GM21423 (cell line): Measurements from ENCODE around the gene LPCAT1.
"Not testable (repeated sequence)": the region's sequence is repeated elsewhere in the genome, so short reads cannot be mapped to it uniquely, and the experiment has no call there.

Experiments used
- ATAC-seq: cut with Tn5 transposase; IDR thresholded peaks from one replicate; pipeline ENCODE4 v1.9.1; 2021; ENCODE audit warnings: mild to moderate bottlenecking, moderate library complexity; ENCODE audit not compliant: unreplicated experiment

The LPCAT1 gene

DNA sequence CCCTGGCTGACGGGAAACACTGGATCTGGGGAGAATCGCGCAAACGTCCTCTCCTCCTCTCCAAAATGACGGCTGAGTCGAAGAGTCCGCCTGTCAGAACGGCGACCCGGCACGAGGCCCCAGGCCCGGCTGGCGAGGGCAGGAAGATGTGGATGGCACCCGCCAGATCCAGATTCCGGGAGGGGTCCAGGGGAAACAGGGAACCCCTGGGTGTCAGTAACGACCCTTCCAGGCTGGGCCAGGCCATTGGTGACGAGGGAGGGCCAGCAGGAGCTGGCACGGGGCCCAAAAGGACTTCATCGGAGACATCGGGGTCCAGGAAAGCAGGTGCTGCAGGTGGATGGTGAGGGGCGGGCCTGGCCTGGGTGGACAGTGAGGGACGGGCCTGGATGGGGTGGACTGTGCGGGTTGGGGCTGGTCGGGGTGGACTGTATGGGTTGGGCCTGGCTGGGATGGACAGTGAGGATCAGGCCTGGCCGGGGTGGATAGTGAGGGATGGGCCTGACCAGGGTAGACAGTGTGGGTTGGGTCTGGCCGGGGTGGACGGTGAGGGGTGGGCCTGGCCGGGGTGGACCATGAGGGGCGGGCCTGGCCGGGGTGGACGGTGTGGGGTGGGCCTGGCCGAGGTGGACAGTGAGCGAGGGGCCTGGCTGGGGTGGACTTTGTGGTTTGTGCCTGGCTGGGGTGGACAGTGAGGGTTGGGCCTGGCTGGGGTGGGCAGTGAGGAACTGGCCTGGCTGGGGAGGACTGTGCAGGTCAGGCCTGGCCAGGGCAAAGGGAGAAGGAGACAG, 92.5 kb downstream of the LPCAT1 start:
- ATAC-seq, result no peak

- no peak for ATAC-seq
These were observed 93.5 kb downstream of the LPCAT1 start for GRCh38 chr5:1430121-1430795.

DNA sequence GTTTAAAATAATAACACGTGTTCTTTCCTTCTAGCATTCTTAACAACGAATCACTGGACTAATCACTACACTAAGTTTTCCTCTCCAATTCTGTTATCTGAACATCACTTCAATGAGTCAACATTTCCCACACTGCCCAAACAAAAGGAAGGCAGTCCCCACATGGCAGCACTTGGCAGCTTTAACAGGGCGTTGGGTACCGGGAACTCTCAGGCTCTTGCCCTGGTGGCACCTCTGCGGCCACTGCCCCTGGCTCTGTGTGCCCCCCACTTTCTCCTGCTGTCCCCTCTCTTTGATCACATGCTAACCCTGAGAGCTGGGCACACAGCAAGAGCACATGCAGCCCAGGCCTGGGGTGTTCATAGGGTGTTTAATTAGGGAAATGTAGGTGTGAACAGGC, 94.3 kb downstream of the LPCAT1 start:
- no peak for ATAC-seq

GRCh38 chr5:1429066-1429465, 94.7 kb downstream of the LPCAT1 start:
- no peak for ATAC-seq

GRCh38 chr5:1428107-1428506, 95.7 kb downstream of the LPCAT1 start:
- ATAC-seq, result no peak

GRCh38 chr5:1424716-1425115, 99.0 kb downstream of the LPCAT1 start:
- no peak for ATAC-seq

DNA sequence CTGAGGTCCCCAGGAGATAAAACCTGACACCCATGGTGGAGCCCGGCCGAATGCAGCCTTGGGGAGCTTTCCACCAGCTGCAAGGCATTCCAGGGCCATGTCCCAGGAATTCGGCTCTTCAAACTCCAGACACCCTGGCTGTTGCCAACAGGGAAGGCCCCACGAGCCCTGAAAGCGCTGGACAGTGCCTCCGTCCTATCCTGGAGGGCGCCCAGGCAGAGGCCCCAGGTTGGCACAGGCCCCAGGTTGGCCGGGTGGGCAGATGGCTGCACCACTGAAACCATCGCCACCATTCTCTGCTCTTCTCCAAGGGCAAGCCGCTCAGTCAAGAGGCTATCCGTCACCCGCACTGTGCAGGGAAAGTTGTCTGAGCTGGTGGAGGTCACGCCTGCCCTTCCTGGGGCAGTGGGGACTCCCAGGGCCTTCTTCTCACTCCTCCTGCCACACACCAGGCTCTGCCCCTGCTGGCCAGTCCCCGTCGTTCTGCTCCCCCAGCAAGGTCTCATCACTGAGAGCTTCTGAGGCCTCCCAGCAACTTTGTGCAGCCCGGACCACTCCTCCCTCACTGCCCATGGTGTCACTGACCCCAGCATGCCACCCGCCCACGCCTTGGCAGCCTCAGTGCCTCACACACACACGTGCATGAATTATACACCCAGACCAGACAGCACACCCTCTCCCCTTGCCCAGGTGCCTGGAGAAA, 99.7 kb downstream of the LPCAT1 start:
- ATAC-seq, result no peak

GRCh38 chr5:1422522-1422921, 101.2 kb downstream of the LPCAT1 start:
- not testable (repeated sequence) for ATAC-seq

DNA sequence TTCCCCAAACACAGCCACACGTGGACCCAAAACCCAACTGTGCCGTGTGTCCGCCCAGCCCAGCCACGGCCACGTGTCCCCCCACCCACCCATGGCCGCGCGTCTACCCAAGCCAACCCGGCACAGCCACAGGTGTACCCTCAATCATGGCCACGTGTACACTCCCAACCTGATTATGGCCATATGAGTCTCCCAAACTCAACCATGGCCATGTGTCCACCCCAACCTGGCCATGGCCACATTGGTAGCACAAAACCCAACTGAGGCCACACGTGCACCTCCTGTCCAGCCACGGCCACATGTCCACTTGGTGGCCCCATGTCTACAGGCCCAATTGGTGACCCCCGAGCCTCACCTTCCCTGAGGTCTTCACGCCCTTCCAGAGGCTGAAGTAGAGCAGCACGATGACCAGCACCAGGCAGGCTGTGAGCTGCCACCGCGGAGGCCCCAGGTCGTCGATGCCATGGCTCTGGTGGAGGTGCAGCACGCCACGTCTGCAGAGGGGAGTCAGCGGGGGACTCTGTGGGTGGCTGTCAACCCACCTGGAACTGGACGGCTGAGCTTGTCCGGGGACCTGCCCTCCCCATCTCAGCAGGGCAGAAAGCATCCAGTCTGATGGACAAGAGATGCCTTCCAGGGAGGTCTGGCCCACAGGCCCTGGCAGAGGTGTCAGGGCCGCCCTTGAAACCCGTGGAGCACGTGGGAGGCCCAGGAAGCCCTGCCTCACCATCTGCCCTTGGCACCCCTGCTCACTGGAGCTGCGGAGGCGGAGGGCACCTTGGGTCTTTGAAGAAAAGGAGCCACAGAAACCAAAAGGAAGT, 102.0 kb downstream of the LPCAT1 start:
- ATAC-seq, result no peak

DNA sequence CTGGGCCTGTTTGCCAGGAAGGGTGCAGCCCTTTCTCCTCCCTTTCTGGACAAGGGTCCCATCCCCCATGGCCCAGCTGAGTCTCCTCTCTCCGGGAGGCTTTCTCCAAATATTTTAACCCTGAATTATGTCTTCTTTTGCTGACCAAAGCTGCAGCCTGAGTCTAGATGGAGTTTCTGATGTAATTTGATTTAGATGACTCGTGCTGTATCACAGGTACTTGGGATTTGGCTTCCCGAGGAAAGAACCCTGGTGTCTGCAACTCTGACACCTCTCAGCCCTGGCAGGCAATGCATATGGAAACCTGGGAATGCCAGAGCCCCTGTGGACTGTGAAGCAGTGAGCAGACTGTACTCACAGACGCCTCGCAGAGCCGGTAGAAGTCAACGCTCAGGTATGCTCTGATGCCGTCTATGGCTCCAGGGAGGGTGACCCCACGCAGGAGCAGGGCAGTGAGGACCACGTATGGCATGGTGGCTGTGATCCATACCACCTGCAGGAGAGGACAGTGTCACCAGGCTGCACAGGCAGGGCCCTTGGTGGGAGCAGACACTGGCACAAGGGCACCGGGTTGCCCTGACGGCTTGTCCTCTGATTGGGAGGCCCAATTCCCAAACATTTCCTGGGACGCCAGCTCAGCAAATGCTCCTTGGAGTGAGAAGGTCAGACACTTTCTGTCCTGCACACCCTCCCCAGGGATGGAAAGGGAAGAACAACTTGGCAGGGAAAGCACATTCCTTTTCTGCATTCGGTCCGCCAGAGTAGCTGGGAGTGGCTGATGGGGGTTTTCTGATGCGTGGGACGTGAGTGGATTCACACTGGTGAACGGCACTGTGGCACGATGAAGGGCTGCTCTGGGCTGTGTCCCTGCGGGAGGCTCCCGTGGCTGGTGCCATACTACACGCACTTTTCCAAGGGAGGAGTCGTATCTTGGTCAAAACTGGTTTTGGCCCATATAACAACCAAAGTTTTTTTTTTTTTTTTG, 103.3 kb downstream of the LPCAT1 start:
- ATAC-seq, result no peak

GRCh38 chr5:1419476-1420210, 104.1 kb downstream of the LPCAT1 start:
- ATAC-seq, result no peak

DNA sequence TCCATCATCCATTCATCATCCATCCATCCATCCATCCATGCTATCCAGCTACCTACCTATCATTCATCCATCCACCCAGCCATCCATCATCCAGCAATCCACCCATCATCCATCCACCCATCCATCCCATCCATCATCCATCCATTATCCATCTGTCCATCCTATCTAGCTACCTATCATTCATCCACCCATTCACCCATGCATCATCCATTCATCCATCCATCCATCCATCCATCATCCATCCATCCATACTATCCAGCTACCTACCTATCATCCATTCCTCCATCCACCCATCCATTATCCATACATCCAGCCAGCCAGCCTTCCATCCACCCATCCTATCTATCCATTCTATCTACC, 104.9 kb downstream of the LPCAT1 start:
- ATAC-seq, result no peak

DNA sequence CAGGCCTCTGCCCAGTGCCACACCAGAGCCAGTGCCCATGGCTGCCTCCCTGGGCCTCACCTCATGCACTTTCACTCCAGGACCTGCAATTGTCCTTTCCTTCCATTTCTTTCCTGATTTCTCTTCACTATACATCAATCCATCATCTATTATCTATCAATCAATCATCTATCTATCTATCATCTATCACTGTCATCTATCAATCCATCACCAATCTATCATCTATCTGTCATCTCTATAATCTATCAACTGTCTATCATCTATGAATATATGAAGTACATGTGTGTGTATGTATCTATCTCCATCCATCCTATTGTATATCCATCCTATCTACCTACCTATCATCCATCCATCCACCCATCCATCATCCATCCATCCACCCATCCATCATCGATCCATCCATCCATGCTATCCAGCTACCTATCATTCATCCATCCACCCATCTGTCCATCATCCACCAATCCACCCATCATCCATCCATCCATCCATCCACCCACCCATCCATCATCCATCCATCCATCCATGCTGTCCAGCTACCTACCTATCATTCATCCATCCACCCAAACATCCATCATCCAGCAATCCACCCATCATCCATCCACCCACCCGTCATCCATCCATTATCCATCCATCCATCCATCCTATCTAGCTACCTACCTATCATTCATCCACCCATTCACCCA, 105.4 kb downstream of the LPCAT1 start:
- ATAC-seq, result no peak

GRCh38 chr5:1417586-1418225, 106.1 kb downstream of the LPCAT1 start:
- ATAC-seq, result no peak

DNA sequence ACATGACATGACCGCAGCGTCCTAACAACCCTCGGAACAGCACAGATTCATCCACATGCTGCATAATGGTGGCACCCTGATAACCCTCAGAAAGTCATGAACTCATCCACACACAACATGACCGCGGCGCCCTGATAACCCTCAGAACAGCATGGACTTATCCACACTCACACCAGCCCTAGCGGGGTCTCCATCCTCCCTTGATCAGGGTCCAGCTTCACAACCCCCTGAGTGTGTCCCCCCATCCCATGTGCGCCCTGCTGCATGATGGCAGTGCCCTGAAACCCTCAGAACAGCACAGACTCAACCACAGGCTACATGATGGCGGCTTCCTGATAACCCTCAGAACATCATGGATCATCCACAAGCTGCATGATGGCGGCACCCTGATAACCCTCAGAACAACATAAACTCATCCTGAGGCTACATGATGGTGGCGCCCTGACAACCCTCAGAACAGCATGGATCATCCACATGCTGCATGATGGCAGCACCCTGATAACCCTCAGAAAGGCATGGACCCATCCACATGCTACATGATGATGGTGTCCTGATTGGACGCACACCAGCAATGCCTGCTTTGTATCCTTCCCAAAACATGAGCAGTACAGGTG, 106.8 kb downstream of the LPCAT1 start:
- no peak for ATAC-seq

DNA sequence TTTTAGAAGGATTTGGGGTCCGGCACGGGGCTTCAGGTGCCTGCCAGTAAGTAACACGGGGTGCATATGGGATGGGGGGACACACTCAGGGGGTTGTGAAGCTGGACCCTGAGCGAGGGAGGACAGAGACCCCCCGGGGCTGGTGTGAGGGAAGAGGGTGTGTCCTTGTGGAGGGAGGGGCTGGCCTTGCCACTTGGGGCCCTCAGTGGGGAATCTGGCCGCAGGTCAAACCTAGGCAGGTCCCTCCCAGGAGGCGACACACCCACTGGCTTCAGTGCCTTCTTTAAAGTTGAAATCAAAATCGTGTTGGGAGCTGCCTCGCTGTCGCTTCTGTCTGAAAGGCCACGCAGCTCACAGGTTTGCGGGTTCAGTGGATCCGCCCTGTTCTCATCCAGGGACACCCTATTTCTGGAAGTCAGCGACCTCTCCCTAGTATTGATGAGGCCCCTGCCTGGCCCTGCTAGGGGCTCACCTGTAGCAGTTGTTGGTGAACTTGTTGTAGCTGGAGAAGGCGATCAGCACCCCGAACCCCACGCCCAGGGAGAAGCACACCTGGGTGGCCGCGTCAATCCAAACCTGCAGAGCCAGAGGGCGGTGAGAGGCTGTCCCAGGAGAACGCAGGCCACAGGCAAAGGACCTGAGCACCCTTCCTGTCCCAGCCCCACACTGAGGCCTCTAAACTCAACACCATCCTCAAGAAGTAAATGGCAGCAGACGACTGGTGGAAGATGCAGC, 108.0 kb downstream of the LPCAT1 start:
- no peak for ATAC-seq

DNA sequence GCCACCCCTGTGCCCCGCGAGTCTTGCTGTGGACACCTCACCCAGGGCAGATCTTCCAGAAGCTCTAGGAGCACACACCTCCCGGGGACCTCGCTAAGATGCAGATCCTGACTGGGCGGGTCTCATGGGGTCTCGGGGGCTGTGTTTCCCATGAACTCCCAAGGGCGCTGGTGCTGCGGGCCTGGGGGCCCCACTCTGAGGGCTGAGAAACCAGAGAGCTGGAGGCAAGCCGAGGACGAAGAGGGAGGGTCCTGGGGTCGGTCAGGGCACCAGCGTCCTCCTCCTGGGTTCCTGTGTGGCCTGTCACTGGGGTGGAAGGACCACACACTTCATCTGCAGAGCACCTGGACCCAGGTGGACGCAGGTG, 108.7 kb downstream of the LPCAT1 start:
- no peak for ATAC-seq
